ENCODE data around the gene EFHC2.

EFHC2 gene

GRCh38 chrX:44314808-44315207 is 28.7 kb downstream of the EFHC2 start:
- TF ChIP-seq CTCF (IDR thresholded peaks at IDR 0.05; ENCODE audit: low read depth, low read length): no peak
- no peak overlapping the region for H3K4me3 ChIP-seq (ENCODE audit: low read depth, low read length)

- H3K4me3 ChIP-seq (ENCODE audit: low read depth, low read length): no peak overlapping the region
- no peak for TF ChIP-seq CTCF (IDR thresholded peaks at IDR 0.05; ENCODE audit: low read depth, low read length)
Observed at GRCh38 chrX:44314259-44314734, 29.2 kb downstream of the EFHC2 start.

- no peak overlapping the region for H3K4me3 ChIP-seq (ENCODE audit: low read depth, low read length)
- no peak for TF ChIP-seq CTCF (IDR thresholded peaks at IDR 0.05; ENCODE audit: low read depth, low read length)
Observed at GRCh38 chrX:44312421-44312820, 31.1 kb downstream of the EFHC2 start.

- no peak overlapping the region for H3K4me3 ChIP-seq (ENCODE audit: low read depth, low read length)
- TF ChIP-seq CTCF (IDR thresholded peaks at IDR 0.05; ENCODE audit: low read depth, low read length): no peak
Observed at GRCh38 chrX:44310227-44310626, 33.2 kb downstream of the EFHC2 start.

- TF ChIP-seq CTCF (IDR thresholded peaks at IDR 0.05; ENCODE audit: low read depth, low read length): no peak
- H3K4me3 ChIP-seq (ENCODE audit: low read depth, low read length): no peak overlapping the region
Observed at GRCh38 chrX:44308869-44309268, 34.6 kb downstream of the EFHC2 start.

- TF ChIP-seq CTCF (IDR thresholded peaks at IDR 0.05; ENCODE audit: low read depth, low read length): no peak
- H3K4me3 ChIP-seq (ENCODE audit: low read depth, low read length): no peak overlapping the region
Observed at GRCh38 chrX:44306356-44306755, 37.1 kb downstream of the EFHC2 start.

GRCh38 chrX:44305921-44306320 is 37.6 kb downstream of the EFHC2 start:
- no peak for TF ChIP-seq CTCF (IDR thresholded peaks at IDR 0.05; ENCODE audit: low read depth, low read length)
- H3K4me3 ChIP-seq (ENCODE audit: low read depth, low read length): no peak overlapping the region
